ENCODE results near the gene RPL26.

GRCh38 chr17:8398980-8399379 lies 16.0 kb upstream of the RPL26 start:
- TF ChIP-seq ZNF274 (IDR thresholded peaks at IDR 0.05; ENCODE audit: low read depth, low read length) (no peak), YY1 (IDR thresholded peaks at IDR 0.05; ENCODE audit: insufficient read depth, insufficient read length) (no peak)
